NCI-H1436 (cell line): ENCODE measurements around the gene CALHM2.
A peak's percentile ranks its signal among the peaks of the same experiment; 100 is the strongest.

Experiments
- DNase-seq: peaks from one replicate; lab custom pipeline; 2025; lab: John Stamatoyannopoulos, UW

Gene CALHM2

GRCh38 chr10:103476046-103476768 is 24.0 kb upstream of the CALHM2 start:
- no peak for DNase-seq

GRCh38 chr10:103475437-103475836 is 23.3 kb upstream of the CALHM2 start:
- DNase-seq = no peak

- DNase-seq = no peak
Observed at GRCh38 chr10:103474077-103474476, 21.9 kb upstream of the CALHM2 start.

- DNase-seq = no peak
Observed at GRCh38 chr10:103473261-103473671, 21.1 kb upstream of the CALHM2 start.

- DNase-seq = no peak
Observed at GRCh38 chr10:103472005-103472404, 19.8 kb upstream of the CALHM2 start.

- no peak for DNase-seq
Observed at GRCh38 chr10:103470761-103471653, 18.8 kb upstream of the CALHM2 start.

- DNase-seq = no peak
Observed at GRCh38 chr10:103469201-103469600, 17.0 kb upstream of the CALHM2 start.

GRCh38 chr10:103467406-103467805 is 15.2 kb upstream of the CALHM2 start:
- no peak for DNase-seq

GRCh38 chr10:103466734-103467133 is 14.6 kb upstream of the CALHM2 start:
- DNase-seq = no peak

- DNase-seq = no peak
Observed at GRCh38 chr10:103465411-103466179, 13.4 kb upstream of the CALHM2 start.

- DNase-seq = no peak
Observed at GRCh38 chr10:103463499-103463898, 11.3 kb upstream of the CALHM2 start.

- no peak for DNase-seq
Observed at GRCh38 chr10:103459615-103460014, 7.4 kb upstream of the CALHM2 start.

GRCh38 chr10:103458720-103459119 is 6.5 kb upstream of the CALHM2 start, which contains the start of gene CALHM1:
CALHM1 (minus strand) TSS chr10:103458900; CDS start chr10:103458751, 149 bp downstream.
- peak; percentile 64 for DNase-seq

- DNase-seq = no peak
Observed at GRCh38 chr10:103457896-103458583, 5.9 kb upstream of the CALHM2 start.

- no peak for DNase-seq
Observed at GRCh38 chr10:103457176-103457712, 5.1 kb upstream of the CALHM2 start.

- DNase-seq = no peak
Observed at GRCh38 chr10:103456074-103456660, 4.0 kb upstream of the CALHM2 start.

- DNase-seq = no peak
Observed at GRCh38 chr10:103455235-103455634, 3.1 kb upstream of the CALHM2 start.

GRCh38 chr10:103454026-103454425 is 1.9 kb upstream of the CALHM2 start:
- DNase-seq = no peak

GRCh38 chr10:103452506-103453230 is 498 bp upstream of the CALHM2 start:
- no peak for DNase-seq

- DNase-seq = no peak
Observed at GRCh38 chr10:103451091-103451813, 918 bp downstream of the CALHM2 start.
